ENCODE measurements around the gene AVEN. TPM values are rescaled to one million over a fixed set of nuclear protein-coding genes. Genes with fewer than 3 reads are reported as not detected.

AVEN gene
- total and polyA plus RNA-seq, 2 of the 4 experiments (the other 2 are of a cell fraction): 9.1 to 17.6 TPM

- DNase-seq: no peak
- BruUV-seq (replicated peaks): no TSS peak
- H3K18ac ChIP-seq (ENCODE audit: low read depth, low read length): no peak overlapping the region
- peaks cover 5% of the 10 kb centered on the region for H3K27me3 ChIP-seq (ENCODE audit: control insufficient read depth, insufficient read depth, low read length)
- H4K20me1 ChIP-seq (ENCODE audit: insufficient read depth, low read length): no peaks in the 10 kb centered on the region
- H2AK5ac ChIP-seq (ENCODE audit: low read depth, low read length): no peak overlapping the region
- no peak overlapping the region for H3K9ac ChIP-seq (ENCODE audit: low read depth, low read length)
- ChIA-PET POLR2A (ENCODE audit: unreplicated experiment) (no interaction called here), CTCF (no interaction called here)
- H3K79me1 ChIP-seq (ENCODE audit: low read depth in 1 of 2, low read length in 2 of 2): no peaks in the 10 kb centered on the region
- no peak overlapping the region for H2AFZ ChIP-seq (replicated peaks; ENCODE audit: low read length, poor library complexity)
- no peak overlapping the region for H3K23ac ChIP-seq (ENCODE audit: low read depth, low read length)
- H2BK5ac ChIP-seq (ENCODE audit: low read depth, low read length, poor library complexity, severe bottlenecking): no peak overlapping the region
- no peak overlapping the region for H3K4ac ChIP-seq (ENCODE audit: low read depth, low read length)
- H3K4me3 ChIP-seq (ENCODE audit: insufficient read depth, low read depth, low read length): no peak overlapping the region
- H3K9me1 ChIP-seq (ENCODE audit: insufficient read depth, low read length): no peaks in the 10 kb centered on the region
- H2AK9ac ChIP-seq (replicated peaks; ENCODE audit: low read depth, low read length, poor library complexity): no peak overlapping the region
- no peak overlapping the region for H3K56ac ChIP-seq (ENCODE audit: extremely low read depth, insufficient read depth, low read length)
- in situ Hi-C loops (cut with MboI; ENCODE audit: low sequenced_read_pairs) (no loop called here), intact Hi-C loops (cut with micrococcal nuclease) (no loop called here), dilution Hi-C loops (cut with HindIII; ENCODE audit: low sequenced_read_pairs, unreplicated experiment) (no loop called here)
- H4K5ac ChIP-seq (ENCODE audit: low read depth, low read length): no peak overlapping the region
- H2BK20ac ChIP-seq (ENCODE audit: low read depth, low read length): no peak overlapping the region
- no peak overlapping the region for H3K4me2 ChIP-seq (ENCODE audit: low read depth, low read length)
- WGBS, 2 experiments (ENCODE audit: extremely low coverage in 2 of 2, insufficient read length in 1 of 2): no CpG with 5 or more reads among the region's 4 CpGs
- H3K27ac ChIP-seq (ENCODE audit: insufficient read depth, low read length): no peak overlapping the region
- no peak overlapping the region for H2BK120ac ChIP-seq (ENCODE audit: low read depth, low read length)
- no peaks in the 10 kb centered on the region for H3K9me3 ChIP-seq (ENCODE audit: control insufficient read depth, insufficient read depth, low read length)
- no peak overlapping the region for H2BK15ac ChIP-seq (ENCODE audit: low read depth, low read length)
- no peak for ATAC-seq (ENCODE audit: low read depth)
- no peaks in the 10 kb centered on the region for H3K36me3 ChIP-seq (ENCODE audit: control insufficient read depth, insufficient read depth, low read length)
- no peaks in the 10 kb centered on the region for H3K4me1 ChIP-seq (ENCODE audit: control insufficient read depth, insufficient read depth, low read length)
- no peak overlapping the region for H4K91ac ChIP-seq (ENCODE audit: insufficient read depth, low read depth, low read length)
- no peak for TF ChIP-seq SMC3 (IDR thresholded peaks at IDR 0.05; ENCODE audit: low read depth, low read length)
- TF ChIP-seq MXI1 (IDR thresholded peaks at IDR 0.05; ENCODE audit: borderline replicate concordance, low read depth, low read length): no peak
- TF ChIP-seq MAFK (IDR thresholded peaks at IDR 0.05; ENCODE audit: low read depth, low read length): no peak
- no peak for TF ChIP-seq NFE2L2 (IDR thresholded peaks at IDR 0.05; ENCODE audit: low read depth, low read length)
- no peak for TF ChIP-seq CHD1 (IDR thresholded peaks at IDR 0.05; ENCODE audit: low read depth, low read length)
- no peak for TF ChIP-seq USF2 (IDR thresholded peaks at IDR 0.05; ENCODE audit: low read depth, low read length)
- no peak for TF ChIP-seq ELK1 (IDR thresholded peaks at IDR 0.05; ENCODE audit: borderline replicate concordance, low read depth, low read length)
- no peak for TF ChIP-seq RFX5 (IDR thresholded peaks at IDR 0.05; ENCODE audit: low read depth, low read length)
- no peak for TF ChIP-seq MAZ (IDR thresholded peaks at IDR 0.05; ENCODE audit: borderline replicate concordance, low read depth, low read length)
- no peak for TF ChIP-seq CEBPB (IDR thresholded peaks at IDR 0.05; ENCODE audit: low read depth, low read length)
- no peak overlapping the region for H3K14ac ChIP-seq (replicated peaks; ENCODE audit: low read depth, low read length)
- H4K8ac ChIP-seq (ENCODE audit: low read depth in 2 of 2, low read length in 2 of 2): no peak overlapping the region
These were observed 194.4 kb downstream of the AVEN start for GRCh38 chr15:33844597-33844996.

Measured in IMR-90 (cell line).